SIG-M5 treated with dmso at 0.1 percent for 504 hours (cell line): Measurements from ENCODE around the gene TRIM37.

Source experiments
- DNase-seq: peaks from one replicate; lab custom pipeline; 2025; ENCODE audit not compliant: unreplicated experiment; lab: John Stamatoyannopoulos, UW

Gene TRIM37

GRCh38 chr17:58947824-58948223, 158.9 kb downstream of the TRIM37 start:
- no peak for DNase-seq

DNA sequence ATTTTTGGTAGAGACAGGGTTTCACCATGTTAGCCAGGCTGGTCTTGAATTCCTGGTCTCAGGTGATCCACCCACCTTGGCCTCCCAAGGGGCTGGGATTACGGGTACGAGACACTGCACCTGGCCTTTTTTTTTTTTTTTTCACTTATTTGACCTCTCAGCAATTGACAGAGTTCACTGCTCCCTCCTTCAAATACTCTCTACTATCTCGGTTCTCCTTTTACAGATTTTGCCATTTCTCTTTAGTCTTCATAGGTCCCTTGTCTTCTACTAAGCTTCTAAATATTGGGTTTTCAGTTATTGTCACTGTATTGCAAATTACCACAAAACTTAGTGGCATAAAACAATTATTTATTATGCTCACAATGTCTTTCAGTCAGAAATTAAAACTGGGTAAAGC, 159.3 kb downstream of the TRIM37 start:
- DNase-seq: no peak

DNA sequence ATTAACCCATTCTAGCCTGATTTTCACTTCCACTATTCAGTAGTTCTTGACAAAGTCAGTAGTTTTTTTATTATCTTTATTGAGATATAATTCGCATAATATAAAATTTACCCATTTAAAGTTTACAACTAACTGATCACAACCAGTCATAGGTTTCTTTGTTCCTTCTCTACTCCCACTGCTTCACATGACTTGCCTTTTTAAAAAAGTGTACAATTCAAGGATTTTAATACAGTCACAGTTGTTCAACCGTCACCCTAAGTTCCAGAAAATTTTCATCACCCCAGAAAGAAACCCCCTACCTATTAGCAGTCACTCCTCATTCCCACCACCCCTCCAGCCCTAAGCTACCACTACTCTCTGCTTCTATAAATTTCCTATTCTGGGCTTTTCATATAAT, 162.5 kb downstream of the TRIM37 start:
- no peak for DNase-seq

GRCh38 chr17:58936295-58936694, 170.4 kb downstream of the TRIM37 start:
- DNase-seq: no peak

DNA sequence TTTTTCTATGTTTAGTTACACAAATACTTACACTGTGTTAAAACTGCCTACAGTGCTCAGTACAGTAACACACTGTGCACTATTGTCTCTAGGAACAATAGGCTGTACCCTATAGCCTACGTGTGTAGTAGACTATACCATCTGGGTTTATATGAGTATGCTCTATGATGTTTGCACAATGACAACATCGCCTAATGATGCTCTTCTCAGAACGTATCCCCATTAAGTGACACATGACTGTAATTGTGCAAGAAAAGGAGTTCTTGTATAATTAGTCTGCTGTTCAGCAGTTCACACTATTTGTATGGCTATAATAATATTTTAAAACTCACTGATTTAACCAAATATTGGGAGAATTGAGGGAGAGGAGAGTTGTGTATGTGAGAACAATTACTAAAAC, 173.7 kb downstream of the TRIM37 start:
- no peak for DNase-seq
